GM12878 (cell line): ENCODE measurements around the gene TMEM52.

Experiments
- RCOR1 ChIP-seq: conservative IDR thresholded peaks from 2 replicates; pipeline ENCODE4 v1.6.1; 2012; ENCODE audit warnings: low read depth, low read length, improper control_type of control experiment
- TF ChIP-seq, protein P1 (sequence below): fragments of 450-650 bp; IDR thresholded peaks from 2 replicates; pipeline ENCODE4 v1.6.1; 2017; ENCODE audit warnings: low read depth, mild to moderate bottlenecking, moderate library complexity
- TF ChIP-seq, protein P2 (sequence below), 3 experiments: IDR thresholded peaks in 2 of 3; conservative IDR thresholded peaks in 1 of 3; 2 replicates each; pipeline ENCODE4 v1.5.1; 2011; ENCODE audit warnings: low read depth in 3 of 3, low read length in 3 of 3, mild to moderate bottlenecking in 3 of 3, control low read depth in 2 of 3, moderate library complexity in 2 of 3, inconsistent platforms in 1 of 3, mixed read lengths in 1 of 3; ENCODE audit not compliant: control insufficient read depth in 2 of 3, insufficient read depth in 1 of 3; ENCODE audit errors: extremely low read depth in 1 of 3

DNA sequence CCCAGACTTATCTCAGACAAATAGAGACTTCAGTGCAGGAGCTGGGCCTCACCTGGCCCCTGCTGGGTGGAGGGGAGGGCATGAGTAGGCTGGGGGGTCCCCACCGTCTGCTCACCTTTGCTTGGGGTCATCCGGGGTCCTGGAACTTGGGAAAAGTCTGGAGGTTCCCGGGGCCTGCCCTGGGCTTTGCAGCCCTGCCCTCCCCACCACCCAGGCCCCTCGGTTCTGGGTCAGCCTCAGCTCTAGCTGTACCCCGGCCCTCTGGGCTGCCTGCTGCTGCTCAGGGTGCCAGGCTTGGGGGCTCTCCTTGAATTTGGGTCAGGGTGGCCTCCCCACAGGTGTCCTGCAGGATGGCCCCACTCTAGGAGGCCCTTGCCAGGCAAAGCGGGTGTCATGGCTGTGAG is 2.4 kb upstream of the TMEM52 start:
- TF ChIP-seq, protein P1, sequence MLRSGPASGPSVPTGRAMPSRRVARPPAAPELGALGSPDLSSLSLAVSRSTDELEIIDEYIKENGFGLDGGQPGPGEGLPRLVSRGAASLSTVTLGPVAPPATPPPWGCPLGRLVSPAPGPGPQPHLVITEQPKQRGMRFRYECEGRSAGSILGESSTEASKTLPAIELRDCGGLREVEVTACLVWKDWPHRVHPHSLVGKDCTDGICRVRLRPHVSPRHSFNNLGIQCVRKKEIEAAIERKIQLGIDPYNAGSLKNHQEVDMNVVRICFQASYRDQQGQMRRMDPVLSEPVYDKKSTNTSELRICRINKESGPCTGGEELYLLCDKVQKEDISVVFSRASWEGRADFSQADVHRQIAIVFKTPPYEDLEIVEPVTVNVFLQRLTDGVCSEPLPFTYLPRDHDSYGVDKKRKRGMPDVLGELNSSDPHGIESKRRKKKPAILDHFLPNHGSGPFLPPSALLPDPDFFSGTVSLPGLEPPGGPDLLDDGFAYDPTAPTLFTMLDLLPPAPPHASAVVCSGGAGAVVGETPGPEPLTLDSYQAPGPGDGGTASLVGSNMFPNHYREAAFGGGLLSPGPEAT, result no peak
- TF ChIP-seq, protein P2, sequence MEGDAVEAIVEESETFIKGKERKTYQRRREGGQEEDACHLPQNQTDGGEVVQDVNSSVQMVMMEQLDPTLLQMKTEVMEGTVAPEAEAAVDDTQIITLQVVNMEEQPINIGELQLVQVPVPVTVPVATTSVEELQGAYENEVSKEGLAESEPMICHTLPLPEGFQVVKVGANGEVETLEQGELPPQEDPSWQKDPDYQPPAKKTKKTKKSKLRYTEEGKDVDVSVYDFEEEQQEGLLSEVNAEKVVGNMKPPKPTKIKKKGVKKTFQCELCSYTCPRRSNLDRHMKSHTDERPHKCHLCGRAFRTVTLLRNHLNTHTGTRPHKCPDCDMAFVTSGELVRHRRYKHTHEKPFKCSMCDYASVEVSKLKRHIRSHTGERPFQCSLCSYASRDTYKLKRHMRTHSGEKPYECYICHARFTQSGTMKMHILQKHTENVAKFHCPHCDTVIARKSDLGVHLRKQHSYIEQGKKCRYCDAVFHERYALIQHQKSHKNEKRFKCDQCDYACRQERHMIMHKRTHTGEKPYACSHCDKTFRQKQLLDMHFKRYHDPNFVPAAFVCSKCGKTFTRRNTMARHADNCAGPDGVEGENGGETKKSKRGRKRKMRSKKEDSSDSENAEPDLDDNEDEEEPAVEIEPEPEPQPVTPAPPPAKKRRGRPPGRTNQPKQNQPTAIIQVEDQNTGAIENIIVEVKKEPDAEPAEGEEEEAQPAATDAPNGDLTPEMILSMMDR (IDR thresholded peaks at IDR 0.05 in 2 of 3, conservative IDR thresholded peaks at IDR 0.05 in 1 of 3; ENCODE audit: control insufficient read depth in 2 of 3, extremely low read depth in 1 of 3, insufficient read depth in 1 of 3, low read depth in 3 of 3, low read length in 3 of 3), result no peak
- TF ChIP-seq RCOR1, result no peak
